ENCODE measurements around the gene GMPR.

GMPR gene

DNA sequence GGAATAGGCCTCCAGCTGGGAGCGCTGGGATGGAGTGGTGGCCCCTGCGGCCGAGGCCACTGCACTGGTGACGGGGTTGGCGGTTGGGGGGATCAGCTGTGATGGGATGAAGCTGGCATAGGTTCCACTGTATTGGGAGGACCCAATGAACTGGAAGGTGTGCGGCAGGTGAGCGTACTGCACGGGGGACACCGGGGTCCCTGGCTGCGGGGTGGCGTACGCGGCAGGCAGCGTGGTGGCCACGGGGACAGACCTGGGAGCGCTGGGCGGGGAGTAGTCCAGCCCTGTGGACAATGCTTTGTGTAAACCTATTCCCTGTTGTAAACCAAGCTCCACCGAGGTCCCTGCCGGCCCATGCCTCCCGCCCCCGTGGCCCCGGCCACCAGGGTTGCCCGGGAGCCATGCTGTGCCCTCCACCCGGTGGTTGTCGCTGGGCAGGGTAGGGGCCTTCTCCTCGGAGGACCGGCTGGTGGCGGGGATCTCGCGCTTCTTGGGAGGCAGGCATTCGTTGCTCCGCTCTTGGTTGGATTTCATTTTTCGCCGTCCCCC is 89.5 kb downstream of the GMPR start:
- no peak for DNase-seq (ENCODE audit: low read depth in 2 of 2)

DNA sequence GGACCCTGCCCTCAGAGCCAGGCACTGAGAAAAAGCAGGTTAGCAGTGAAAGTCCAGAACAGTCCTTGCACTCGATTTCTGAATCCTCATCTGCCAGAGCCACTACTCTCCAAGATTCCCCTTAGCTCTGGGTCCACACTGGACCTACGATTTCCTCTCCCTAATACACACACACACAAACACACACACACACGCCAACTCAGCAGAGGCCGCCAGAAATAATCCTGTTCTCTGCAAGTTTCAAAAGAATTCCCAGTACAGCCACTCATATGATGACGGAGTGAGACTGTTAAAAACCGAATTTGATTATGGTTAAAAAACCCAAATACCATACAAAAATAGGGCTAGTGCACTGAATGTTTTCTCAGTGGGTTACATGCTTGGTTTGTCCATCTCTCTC is 90.8 kb downstream of the GMPR start:
- no peak for DNase-seq (ENCODE audit: low read depth in 2 of 2)

DNA sequence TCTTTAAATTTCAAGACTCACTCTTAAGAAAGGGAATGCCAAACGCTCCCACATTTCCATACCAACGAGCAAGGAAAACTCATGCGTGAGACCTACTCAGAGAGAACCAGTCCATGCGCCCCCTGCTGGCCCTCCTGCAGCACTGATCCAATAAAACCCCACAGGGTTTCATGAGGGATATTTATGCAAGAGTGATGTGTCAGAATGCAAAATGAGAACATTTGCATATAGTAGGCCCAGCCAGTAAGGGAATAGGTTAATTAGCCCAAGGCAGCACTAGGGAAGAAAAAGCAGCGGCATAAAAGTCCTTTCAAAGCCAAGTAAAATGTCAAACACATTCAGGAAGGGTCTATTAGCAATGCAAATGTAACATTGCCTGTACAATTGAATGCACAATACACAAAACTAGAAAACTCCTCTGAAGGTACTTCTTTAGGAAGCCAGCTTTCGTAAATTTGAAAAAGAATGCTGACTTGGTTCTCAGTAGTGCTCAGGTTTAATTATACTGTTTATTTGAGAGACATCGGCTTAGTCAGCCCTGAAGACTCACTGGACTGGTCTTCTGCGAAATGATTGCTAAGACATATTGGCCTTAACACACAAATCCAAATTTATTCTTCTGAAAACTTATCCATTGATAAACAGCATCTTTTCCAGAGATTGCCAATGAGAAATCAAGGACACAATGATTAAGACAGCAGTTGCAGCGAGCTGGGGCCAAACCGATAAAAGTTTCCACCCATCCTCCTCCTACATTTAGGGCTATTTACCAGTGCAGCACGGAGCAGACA is 93.2 kb downstream of the GMPR start:
- peak; percentile 48 to 58 for DNase-seq (ENCODE audit: low read depth in 2 of 2)

DNA sequence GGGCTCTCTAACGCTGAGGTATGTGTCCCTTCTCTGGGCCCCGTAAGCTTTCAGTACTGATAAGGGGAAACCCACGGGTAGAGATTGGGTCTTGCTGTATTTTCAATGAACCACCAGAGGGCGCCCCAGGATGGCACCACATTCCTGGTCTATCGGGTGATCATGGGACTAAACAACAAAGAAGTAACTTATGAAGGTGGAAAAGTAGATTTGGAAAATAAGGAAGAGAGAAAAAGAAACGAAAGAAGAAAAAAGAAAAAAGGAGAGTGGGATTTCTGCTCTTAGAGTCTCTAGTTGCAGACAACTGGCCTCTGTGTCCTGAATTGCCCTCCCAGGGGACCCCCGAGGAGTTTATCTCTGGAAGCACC is 93.8 kb downstream of the GMPR start:
- DNase-seq (ENCODE audit: low read depth in 2 of 2): peak; percentile 66 to 84

DNA sequence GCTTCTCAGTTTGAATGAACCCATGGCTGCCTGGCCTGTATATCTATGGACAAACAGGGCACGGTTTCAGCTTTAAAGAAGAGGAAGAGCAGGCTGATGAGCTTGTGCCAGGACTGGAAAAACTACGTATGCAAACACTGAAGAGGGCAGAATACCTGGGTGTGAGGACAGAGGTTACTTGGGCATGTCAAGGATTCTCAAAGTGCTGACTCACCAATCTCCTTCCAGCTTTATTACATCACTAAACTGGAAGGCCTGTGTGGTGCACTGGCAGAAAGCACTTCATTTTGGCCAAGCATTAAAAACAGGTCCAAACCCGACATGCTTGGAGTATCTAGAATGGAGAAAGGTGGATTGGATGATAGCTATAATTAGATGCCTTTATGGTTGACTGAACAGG is 95.2 kb downstream of the GMPR start:
- no peak for DNase-seq (ENCODE audit: low read depth in 2 of 2)

DNA sequence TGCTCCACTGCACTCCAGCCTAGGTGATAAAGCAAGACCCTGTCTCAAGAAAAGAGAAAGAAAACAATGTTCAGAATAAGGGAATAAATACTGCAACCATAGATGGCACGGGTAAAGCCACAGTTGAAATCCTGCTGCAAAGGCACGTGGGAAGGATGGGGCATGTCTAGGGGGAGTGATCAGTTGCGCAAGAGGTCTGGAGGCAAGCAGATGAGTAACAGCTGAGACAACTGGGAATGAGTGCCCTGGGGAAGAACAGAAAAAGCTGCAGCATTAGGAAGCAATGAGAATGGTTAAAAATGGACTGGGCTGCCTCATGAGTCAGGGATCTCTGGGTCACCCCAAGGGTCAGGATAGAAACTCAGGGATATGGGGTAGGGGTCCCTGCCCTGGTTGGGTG is 96.3 kb downstream of the GMPR start:
- DNase-seq (ENCODE audit: low read depth in 2 of 2): no peak

DNA sequence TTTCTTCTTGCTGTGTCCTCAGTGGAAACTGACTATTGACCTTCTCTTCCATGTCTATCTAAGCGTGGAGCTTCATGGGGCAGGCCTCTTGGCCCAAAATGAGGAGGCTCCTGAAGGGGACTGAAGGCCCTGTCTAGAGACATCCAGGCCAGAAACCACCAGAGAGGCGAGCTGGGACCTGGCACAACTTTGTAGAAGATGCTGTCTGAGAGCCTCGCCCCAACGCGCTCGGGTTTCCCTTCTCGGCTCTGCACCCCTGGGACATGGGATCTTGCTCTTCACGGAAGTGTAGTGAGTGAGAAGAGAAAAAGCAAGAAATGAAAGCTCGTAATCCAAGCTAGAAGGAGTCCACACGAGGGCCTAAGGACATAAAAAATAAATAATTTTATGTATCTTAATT is 96.8 kb downstream of the GMPR start:
- DNase-seq (ENCODE audit: low read depth in 2 of 2): no peak

DNA sequence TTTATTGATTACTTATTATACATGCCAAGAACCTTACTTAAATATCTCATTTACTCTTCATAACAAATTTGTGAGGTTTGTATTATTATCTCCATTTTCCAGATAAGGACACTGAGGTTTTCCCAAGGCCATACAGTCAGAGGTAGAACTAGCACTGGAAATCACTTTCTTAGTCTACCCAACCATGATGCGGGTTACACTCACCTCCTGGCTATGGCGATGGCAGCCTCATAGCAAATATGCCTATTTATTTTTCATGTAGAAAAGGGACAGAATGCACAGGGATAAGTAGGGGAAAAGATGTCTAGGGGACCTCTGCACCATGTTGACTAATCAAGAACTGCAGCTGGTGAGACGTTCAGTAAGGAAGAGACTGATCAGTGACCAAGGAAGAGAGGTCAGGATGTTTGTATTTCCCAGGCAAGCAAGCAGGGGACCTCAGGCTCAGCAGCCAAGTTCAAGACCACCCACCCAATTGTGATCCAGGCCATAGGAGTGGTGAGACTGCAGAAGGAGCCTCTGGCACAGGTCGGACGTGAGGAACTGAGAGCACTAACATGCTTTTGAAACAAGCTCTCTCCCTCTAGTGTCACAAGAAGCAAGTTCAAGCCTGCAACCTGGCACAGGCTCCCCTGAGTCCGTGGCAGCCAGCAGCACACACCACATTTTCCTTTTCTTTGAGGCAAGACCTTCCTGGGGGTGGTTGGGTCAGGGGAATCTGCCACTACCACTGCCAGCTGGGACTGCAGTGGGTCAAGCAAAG is 97.8 kb downstream of the GMPR start:
- no peak for DNase-seq (ENCODE audit: low read depth in 2 of 2)

DNA sequence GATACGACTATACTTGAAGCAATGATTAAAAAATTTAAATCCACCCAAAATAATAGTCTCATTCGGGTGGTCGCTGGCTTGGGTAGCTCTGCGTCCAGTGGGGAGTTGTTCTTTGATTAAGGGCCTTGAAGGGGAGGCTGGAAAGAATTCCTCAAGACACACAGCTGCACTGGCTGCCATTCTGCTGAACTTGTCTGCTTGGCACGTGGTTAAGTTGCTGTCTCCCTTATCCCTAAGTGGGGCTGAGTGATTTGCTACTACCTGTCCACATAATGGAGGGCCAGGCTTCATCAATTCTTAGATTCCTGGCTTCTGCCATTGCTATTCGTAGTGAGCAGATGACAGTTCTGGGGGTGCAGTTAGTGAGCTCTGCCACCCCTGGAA is 98.5 kb downstream of the GMPR start:
- DNase-seq (ENCODE audit: low read depth in 2 of 2): no peak

DNA sequence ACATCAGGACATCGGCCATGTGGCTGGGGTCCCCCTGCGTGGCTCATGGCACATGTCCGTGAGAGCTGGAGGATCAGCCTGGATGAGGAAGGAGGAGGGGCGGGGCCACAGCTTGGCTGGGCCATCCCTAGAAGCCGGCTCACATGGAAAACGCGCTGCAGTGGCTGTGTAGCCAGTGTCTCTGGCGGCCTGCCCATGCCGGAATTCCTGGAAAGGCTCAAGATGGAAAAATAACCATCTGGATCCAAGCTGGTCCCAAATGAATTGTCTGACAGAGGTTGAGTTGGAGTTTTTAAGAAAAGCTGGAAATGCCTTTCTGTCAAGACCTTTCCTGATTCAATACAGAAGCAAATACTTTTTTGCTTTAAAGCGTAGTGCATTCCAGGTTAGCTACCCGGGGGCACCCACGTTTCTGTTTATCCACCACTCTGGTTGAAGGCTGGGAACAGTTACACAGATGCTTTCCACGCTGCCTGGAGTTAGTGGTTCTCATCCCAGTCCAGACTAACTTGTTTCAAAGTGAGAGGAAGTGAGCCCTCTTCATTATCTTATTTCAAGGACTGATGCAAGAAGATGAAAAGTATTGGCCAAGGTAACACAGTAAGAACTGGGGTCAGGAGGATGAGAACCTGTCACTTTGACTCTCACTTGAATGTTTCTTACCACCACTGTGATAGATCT is 99.0 kb downstream of the GMPR start:
- DNase-seq (ENCODE audit: low read depth in 2 of 2): no peak

DNA sequence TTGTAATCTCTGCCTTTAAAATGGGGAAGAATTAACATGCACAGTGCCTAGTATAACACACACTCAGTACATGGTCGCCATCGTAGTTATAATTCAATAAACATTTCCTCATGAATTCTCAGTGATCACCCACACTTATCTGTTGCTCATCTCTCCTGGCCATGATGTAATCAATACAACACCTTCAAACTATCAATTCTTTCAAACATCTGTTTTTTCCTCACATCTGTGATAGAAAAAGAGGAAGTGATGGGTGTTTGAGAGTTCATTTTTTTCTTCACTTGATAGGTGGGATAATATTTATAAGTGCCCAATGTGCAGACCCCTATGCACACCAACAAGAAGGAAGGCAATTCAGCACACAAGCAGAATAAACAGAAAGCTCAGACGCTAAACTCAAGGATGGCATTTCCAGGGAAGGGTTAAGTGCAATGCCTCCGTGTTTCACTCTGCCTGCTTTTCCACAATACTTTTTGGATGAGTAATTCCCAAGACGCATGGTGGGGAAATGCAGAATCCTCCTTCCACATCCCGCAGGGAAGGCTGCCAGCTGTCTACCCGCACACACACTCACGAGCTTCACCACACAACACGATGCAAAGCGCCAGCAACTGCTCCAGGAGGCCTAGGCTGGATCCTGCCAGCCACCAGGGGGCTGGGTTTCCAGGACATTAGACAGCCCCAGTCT is 100.3 kb downstream of the GMPR start:
- no peak for DNase-seq (ENCODE audit: low read depth in 2 of 2)

DNA sequence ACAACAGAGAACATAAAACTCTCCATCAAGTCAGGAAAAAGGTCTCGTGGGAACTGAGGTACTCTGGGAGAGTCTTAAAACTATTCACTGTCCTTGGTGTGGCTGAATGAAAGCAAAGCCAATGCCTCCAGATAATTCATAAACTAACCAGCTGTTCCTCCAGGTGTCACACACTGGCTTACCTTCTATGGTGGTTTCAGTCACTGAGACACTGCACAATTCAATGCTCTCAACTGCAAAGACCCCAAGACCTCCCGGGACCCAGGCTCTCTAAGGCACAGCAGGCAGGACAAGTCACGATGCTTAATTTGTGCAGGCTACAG is 100.8 kb downstream of the GMPR start:
- no peak for DNase-seq (ENCODE audit: low read depth in 2 of 2)

DNA sequence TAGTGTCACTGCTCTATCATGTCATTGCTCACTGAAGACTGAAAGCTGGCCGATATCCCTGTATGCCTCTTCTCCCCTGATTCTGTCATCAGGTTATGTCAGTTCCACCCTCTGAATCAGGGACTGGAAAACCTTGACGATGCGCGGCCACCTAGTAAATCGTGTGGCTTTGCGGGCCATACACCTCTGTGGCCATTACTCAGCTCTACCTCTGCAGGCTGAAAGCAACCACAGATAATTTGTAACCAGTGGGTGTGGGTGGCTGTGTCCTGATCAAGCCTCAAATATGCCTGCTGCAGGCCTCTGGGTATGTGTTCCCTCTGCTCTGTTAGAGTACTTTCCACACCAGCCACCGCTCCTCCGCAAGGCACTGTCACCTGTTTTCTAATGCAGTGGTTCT is 105.2 kb downstream of the GMPR start:
- no peak for DNase-seq (ENCODE audit: low read depth in 2 of 2)

DNA sequence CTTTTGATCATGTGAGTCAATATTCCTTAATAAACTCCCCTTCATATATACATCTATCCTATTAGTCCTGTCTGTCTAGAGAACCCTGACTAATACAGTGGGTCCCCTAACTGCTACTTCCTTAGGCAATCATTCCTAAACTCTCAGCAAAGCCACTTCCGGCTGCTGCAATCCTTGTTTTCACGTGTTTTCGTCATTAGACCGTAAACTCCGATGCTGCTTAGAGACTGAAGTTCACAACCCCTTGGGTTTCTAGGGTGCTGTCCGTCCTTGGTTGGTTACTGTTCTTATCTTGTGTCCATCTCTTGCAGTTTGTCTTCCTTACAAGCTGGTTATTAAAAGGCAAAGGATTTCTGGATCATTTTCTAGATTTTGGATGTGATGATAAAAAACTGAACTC is 106.4 kb downstream of the GMPR start:
- DNase-seq (ENCODE audit: low read depth in 2 of 2): no peak

All from stimulated activated CD4-positive, alpha-beta T cell treated with anti-CD3 and anti-CD28 coated beads, Interleukin-1b, Interleukin-23, amount 100 ng/mL, for 4 hours (primary cell).